Activated CD4-positive, alpha-beta T cell treated with anti-CD3 and anti-CD28 coated beads for 1 hour (primary cell): ENCODE measurements around the gene GNA12.
A peak's percentile ranks its signal among the peaks of the same experiment; 100 is the strongest.
"Not testable (repeated sequence)": the region's sequence is repeated elsewhere in the genome, so short reads cannot be mapped to it uniquely, and the experiment has no call there.

Experiments
- DNase-seq: peaks from one replicate; pipeline ENCODE4 v3.0.0-alpha.2; 2020

Gene GNA12

DNA sequence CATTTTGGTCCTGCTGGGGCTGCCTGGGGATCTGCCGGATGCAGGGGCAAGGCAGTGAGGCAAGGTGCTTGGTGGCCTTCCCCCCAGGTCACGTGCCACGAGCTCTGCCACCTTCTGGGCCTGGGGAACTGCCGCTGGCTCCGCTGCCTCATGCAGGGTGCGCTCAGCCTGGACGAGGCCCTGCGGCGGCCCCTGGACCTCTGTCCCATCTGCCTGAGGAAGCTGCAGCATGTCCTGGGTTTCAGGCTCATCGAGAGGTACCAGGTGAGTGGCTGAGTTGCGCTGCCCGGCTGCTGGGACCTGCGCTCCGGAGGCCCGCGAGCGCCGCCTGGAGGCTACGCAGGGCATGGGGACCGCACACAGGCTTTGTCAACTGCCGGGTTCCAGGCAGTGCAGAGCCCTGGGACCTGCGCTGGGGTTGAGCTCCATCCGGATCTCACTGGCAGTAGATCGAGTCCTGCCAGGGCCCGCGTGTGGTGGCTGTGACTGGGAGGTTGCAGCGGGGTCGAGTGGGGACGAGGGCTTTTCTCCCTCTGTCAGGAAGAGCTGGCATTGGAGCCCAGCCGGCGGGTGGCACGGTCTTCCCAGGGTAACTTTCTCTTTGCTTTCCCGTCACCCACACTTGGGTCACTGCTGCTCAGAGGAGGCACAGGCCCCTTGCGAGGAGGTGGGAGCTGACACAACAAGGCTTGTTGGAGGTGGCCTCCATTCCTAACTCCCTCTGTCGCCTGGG lies 134.4 kb downstream of the GNA12 start:
- DNase-seq: peak; percentile 67

GRCh38 chr7:2708547-2709310 lies 135.4 kb downstream of the GNA12 start:
- DNase-seq: no peak

DNA sequence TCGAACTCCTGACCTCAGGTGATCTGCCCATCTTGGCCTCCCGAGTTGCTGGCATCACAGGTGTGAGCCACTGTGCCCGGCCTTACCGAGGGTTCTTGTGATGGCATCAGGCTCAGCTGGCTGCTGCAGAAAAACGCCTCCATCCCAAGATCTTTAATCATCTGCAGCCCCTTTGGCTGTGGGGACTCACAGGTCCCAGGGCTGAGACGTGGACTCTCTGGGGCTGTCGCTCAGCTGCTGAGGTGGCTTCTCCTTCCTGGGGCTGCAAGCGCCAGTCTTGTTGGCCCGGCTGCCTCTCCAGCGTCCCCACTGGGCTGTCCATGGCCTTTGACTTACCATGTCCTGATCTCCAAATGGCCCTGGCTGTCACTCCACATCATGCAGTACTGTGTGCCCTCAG lies 136.1 kb downstream of the GNA12 start:
- DNase-seq: no peak

DNA sequence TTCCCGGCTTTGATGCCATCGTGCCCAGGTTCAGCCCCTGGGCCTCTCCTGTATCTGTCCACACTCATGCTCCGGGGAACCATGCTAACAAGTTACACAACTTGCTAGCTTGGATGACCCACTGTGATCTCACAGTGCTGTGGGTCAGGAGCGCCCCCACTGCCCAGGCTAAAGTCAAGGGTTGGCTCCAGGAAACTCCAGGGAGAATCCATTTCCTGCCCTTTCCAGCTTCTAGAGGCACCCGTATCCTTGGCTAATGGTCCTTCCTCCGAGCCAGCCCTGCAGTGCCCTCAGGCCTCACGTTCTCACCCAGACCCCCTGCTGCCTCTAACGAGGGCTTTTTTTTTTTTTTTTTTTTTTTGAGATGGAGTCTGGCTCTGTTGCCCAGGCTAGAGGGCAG lies 136.6 kb downstream of the GNA12 start:
- DNase-seq: no peak

DNA sequence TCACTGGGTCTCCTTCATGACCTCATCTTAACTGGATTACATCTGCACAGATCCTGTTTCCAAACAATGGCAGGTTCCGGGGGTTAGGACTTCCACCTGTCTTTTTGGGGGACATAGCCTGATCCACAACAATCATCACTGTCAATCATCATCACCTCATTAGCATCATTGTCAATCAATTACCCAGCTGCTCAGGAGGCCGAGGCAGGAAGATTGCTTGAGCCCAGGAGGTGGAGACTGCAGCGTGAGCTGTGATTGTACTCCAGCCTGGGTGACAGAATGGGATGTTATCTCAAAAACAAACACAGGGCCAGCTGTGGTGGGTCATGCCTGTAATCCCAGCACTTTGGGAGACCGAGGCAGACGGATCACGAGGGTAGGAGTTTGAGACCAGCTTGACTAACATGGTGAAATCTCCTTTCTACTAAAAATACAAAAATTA lies 137.4 kb downstream of the GNA12 start:
- DNase-seq: no peak

DNA sequence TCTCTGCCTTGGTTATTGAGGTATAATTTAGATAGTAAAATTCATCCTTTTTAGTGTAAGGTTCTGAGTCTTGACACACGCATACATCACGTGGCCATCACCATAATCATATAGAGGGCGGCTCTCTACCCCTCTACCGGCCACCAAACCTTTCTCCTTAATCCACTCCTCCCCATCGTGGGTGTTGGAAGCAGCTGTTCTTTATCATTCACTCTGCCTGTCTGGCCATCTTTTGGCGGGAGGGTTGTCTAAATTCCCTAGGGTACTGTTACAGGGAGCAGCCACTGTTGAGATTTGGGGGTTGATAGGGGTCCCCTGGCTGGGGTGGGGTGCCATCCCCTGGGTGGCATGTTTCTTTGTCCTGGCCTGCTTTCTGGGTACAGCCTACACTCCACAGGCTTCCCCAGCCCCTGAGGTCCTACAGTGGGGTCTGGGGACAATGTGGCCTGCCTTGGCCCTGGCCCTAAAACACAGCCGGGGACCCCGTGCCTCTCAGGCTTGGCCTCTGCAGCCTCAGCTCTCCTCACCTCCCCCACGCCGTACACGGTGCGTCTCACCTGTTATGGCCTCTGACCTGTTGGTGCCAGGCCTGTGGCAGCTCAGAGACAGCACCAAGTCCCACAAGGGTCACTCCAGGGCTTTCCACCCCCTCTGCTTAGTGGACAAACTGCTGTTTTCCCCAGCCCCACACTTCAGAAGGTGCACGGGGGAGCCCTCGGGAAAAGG lies 138.6 kb downstream of the GNA12 start:
- DNase-seq: no peak

- no peak for DNase-seq
Observed at GRCh38 chr7:2702594-2702957, 141.5 kb downstream of the GNA12 start.

DNA sequence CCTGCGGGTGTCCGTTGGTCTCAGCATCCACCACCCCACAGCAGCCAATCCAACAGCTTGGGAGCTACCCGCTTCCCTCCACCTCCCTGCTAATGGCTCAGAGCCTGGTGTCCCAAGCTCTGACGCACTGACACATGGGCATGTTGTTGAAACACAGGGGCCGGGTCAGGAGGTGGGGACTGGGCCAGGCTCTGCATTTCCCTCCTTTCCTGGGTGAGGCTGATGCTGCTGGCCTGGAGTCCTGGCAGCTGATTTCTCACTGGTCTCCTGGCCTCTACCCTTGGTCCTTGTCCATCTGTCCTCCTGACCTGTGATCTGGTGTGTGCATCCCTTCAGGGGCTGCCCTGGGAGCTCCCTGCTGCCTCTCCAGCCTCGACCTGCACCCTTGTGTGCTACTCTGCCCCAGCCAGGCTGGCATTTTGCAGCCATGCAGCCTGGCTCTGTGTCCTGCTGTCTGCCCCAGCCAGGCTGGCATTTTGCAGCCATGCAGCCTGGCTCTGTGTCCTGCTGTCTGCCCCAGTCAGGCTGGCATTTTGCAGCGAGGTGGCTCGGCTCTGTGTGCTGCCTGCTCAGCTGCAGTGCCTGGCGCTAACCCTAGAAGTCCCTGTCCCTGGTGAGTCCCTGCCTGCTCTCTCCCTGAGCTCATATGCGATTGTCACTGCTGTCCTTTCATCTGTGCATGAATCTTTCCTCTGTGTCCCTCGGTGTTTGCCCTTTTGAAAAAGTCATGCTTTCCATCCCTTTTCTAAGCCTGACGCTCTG lies 142.1 kb downstream of the GNA12 start:
- no peak for DNase-seq

DNA sequence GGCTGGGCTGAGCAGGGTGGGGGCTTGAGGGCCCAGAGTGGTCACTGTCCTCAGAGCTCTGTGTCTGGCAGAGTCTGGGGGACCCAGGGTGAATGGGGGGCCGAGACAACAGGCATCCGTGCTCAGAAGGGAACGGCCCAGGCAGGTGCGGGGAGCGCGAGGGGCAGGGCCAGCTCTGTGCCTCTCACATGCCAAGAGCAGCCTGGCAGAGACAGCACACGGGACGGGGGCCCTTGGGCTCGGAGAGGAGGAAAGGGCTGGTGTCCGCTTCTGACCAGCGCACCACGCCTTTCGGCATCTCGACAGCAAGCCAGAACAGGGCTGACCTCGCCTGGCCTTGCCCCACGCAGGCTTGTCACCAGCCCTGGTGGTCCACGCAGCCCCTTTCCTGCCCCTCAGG lies 142.7 kb downstream of the GNA12 start:
- no peak for DNase-seq

- DNase-seq: no peak
Observed at GRCh38 chr7:2700141-2700850, 143.8 kb downstream of the GNA12 start.

DNA sequence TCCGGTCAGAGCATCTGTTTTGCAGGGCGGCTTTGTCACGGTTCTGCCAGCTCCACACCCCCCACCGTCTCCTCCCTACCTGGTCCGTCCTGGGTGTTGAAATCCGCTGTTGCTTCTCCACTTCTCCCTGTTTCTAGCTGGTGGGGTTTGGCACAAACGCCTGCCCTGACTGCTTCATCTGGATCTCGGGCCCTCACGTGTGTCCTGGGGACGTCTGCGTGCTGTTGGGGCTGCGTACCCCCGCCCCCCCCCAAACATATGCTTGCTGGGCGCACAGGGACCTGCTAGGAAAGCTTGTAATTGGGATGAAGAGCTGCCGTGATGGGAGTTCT lies 144.9 kb downstream of the GNA12 start:
- DNase-seq: no peak

- DNase-seq: peak; percentile 36
Observed at GRCh38 chr7:2698581-2699288, 145.4 kb downstream of the GNA12 start.

DNA sequence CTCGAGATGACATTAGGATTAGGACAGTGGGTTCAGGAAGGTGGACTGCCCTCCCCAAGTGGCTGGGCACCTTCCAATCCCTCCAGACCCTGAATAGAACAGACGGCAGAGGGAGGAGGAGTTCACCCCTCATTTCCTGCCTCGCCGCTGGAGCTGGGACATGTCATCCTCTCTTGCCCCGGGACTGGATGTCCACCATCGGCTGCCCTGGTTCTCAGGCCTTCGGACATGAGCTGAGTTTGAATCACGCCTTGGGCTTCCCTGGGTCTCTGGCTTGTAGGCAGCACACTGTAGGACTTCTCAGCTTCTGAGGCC lies 150.0 kb downstream of the GNA12 start:
- not testable (repeated sequence) for DNase-seq

GRCh38 chr7:2693420-2694121 lies 150.5 kb downstream of the GNA12 start:
- not testable (repeated sequence) for DNase-seq

GRCh38 chr7:2692543-2692942 lies 151.6 kb downstream of the GNA12 start:
- DNase-seq: no peak

- not testable (repeated sequence) for DNase-seq
Observed at GRCh38 chr7:2691932-2692439, 152.1 kb downstream of the GNA12 start.

DNA sequence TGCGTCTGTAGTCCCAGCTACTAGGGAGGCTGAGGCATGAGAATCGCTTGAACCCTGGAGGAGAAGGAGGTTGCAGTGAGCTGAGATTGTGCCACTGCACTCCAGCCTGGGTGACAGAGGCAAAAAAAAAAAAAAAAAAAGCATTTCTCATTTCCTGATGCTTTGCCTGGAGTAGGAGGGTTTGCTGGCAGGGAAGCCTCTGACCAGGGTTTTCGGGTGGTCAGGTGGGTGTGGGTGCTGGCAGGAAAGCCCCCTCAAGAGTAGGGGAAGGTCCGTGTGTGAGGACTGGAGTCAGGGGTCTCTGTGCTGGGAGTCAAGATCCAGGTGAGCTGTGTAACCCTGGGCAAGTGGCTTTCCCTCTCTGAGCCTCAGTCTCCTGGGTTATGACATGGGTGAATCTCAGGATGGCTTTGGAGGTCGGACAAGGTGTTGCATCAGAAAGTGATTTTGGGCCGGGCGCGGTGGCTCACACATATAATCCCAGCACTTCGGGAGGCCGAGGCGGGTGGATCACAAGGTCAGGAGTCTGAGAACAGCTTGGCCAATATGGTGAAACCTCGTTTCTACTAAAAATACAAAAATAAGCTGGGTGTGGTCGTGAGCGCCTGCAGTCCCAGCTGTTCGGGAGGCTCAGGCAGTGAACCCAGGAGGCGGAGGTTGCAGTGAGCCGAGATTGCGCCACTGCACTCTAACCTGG lies 152.9 kb downstream of the GNA12 start:
- DNase-seq: no peak

GRCh38 chr7:2689951-2690705 lies 154.0 kb downstream of the GNA12 start:
- no peak for DNase-seq

GRCh38 chr7:2689343-2689847 lies 154.7 kb downstream of the GNA12 start:
- no peak for DNase-seq
